Activated CD8-positive, alpha-beta T cell treated with anti-CD3 and anti-CD28 coated beads for 36 hours (primary cell): ENCODE measurements around the gene CTBP2. TPM values are rescaled to one million over a fixed set of nuclear protein-coding genes. Genes with fewer than 3 reads are reported as not detected.

Source experiments
- ATAC-seq: fragments of 200-7000 bp; cut with Tn5 transposase; one replicate; pipeline ENCODE4 v1.10.0; 2021; ENCODE audit warnings: mild to moderate bottlenecking, moderate library complexity
- CTCF ChIA-PET: fragments of 350-600 bp; sonication (Branson Sonifier 250); formaldehyde crosslinking; loops from one replicate; lab custom pipeline; 2021; ENCODE audit warnings: antibody characterized with exemption; lab: Charles Lee
- POLR2A ChIA-PET: fragments of 350-600 bp; sonication (Branson Sonifier 250); formaldehyde crosslinking; loops from one replicate; lab custom pipeline; 2021; ENCODE audit warnings: antibody characterized with exemption; lab: Charles Lee
- DNase-seq: peaks from one replicate; pipeline ENCODE4 v3.0.0-alpha.2; 2020
- H3K27ac Mint-ChIP-seq: one replicate; pipeline ENCODE4 v1.8.0; 2021; ENCODE audit warnings: mild to moderate bottlenecking, mixed read lengths
- H3K27me3 Mint-ChIP-seq: one replicate; pipeline ENCODE4 v1.8.0; 2021; ENCODE audit warnings: mixed read lengths
- H3K36me3 Mint-ChIP-seq: one replicate; pipeline ENCODE4 v1.8.0; 2021; ENCODE audit warnings: low read depth, mixed read lengths
- H3K4me1 Mint-ChIP-seq: one replicate; pipeline ENCODE4 v1.8.0; 2021; ENCODE audit warnings: low read depth, mixed read lengths
- H3K4me3 Mint-ChIP-seq: one replicate; pipeline ENCODE4 v1.8.0; 2021; ENCODE audit warnings: mild to moderate bottlenecking, moderate library complexity, mixed read lengths
- H3K9me3 Mint-ChIP-seq: one replicate; pipeline ENCODE4 v1.8.0; 2021; ENCODE audit warnings: mixed read lengths
- intact Hi-C: fragments of 100-400 bp; cut with micrococcal nuclease; formaldehyde crosslinking; loops from one replicate; pipeline ENCODE4 v1.10.0; 2022
- total RNA-seq, 2 experiments: library from RNA; stranded (reverse); gene quantifications; one replicate each; pipeline ENCODE4 v1.2.3, GENCODE V29; 2021
- TF ChIP-seq, protein P1 (sequence below): fragments of 200-600 bp; IDR thresholded peaks from one replicate; pipeline ENCODE4 v1.8.0; 2022; ENCODE audit warnings: antibody characterized with exemption, mild to moderate bottlenecking

CTBP2 gene
- total RNA-seq, 2 experiments from 2014 or later: 0.60 to 0.88 TPM

DNA sequence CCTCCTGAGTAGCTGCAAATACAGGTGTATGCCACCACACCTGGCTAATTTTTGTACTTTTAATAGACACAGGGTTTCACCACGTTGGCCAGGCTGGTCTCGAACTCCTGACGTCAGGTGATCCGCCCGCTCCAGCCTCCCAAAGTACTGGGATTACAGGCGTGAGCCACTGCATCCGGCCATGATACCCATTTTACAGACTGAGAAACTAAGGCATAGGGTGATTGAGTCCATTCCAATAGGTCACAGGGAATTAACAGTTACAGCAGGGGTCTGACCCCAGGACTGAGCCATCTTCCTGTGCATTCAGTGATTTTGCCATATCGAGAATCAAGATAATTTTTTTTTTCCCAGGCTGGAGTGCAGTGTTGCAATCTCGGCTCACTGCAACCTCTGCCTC is 12.3 kb upstream of the CTBP2 start:
- ATAC-seq (no peak), DNase-seq (no peak)
- ChIA-PET POLR2A (no interaction called here), CTCF (no interaction called here)
- intact Hi-C loops: no loop called here
- no peak overlapping the region for H3K27ac Mint-ChIP-seq
- no peaks in the 10 kb centered on the region for H3K9me3 Mint-ChIP-seq
- H3K36me3 Mint-ChIP-seq: no peaks in the 10 kb centered on the region
- H3K4me1 Mint-ChIP-seq: no peaks in the 10 kb centered on the region
- H3K4me3 Mint-ChIP-seq: no peak overlapping the region
- peaks cover 7% of the 10 kb centered on the region for H3K27me3 Mint-ChIP-seq
- TF ChIP-seq, protein P1, sequence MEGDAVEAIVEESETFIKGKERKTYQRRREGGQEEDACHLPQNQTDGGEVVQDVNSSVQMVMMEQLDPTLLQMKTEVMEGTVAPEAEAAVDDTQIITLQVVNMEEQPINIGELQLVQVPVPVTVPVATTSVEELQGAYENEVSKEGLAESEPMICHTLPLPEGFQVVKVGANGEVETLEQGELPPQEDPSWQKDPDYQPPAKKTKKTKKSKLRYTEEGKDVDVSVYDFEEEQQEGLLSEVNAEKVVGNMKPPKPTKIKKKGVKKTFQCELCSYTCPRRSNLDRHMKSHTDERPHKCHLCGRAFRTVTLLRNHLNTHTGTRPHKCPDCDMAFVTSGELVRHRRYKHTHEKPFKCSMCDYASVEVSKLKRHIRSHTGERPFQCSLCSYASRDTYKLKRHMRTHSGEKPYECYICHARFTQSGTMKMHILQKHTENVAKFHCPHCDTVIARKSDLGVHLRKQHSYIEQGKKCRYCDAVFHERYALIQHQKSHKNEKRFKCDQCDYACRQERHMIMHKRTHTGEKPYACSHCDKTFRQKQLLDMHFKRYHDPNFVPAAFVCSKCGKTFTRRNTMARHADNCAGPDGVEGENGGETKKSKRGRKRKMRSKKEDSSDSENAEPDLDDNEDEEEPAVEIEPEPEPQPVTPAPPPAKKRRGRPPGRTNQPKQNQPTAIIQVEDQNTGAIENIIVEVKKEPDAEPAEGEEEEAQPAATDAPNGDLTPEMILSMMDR: no peak

DNA sequence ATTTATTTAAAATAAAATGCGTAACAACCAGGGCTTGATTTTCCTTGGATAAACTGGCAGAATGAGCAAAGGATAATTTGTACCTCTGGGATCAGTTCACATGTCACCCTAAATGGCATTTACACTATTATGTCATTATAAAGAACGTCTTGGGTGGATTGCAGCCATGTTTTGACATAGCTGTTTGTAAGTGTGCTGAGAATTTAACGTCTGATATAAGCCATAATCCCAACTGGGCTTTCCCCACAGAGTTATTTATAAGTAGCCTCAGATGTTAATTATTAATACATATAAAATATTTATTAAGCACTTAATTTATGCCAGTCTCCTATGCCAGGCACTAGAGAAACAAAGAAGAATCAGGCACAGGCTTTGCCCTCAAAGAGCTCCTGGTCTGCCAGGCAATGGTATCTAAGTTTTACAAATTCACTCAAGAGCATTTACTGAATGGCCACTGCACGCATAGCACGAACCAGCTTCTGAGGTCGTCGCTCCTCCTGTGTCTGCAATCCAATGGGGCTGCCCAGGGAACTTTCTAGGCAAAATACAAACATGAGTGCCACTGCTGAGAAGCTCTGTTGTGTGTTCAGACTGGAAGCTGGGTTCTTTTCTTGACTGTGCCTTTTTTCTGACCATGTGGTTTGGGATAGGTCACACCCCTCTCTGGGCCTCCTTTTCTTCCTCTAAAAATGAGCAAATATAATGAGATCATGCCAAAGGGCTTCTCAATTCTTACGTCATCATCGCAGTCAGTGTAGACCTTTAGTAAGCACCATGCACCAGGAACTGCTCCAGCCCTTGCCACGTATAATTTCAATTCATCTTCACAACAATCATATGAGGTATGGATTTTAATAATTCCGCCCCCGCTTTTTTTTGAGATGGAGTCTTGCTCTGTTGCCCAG is 11.3 kb upstream of the CTBP2 start:
- Mint-ChIP-seq H3K27me3 (peaks cover 7% of the 10 kb centered on the region), H3K27ac (no peak overlapping the region), H3K4me1 (no peaks in the 10 kb centered on the region), H3K4me3 (no peak overlapping the region), H3K36me3 (no peaks in the 10 kb centered on the region), H3K9me3 (no peaks in the 10 kb centered on the region)
- TF ChIP-seq, protein P1: no peak
- CTCF ChIA-PET: no interaction called here
- POLR2A ChIA-PET: interaction anchor here (0.7 kb wide), 2 partner anchors 77 to 419 kb away, joined by 3 read pairs; no protein-coding TSS in a partner anchor
- ATAC-seq (no peak), DNase-seq (no peak)
- intact Hi-C loops: no loop called here

DNA sequence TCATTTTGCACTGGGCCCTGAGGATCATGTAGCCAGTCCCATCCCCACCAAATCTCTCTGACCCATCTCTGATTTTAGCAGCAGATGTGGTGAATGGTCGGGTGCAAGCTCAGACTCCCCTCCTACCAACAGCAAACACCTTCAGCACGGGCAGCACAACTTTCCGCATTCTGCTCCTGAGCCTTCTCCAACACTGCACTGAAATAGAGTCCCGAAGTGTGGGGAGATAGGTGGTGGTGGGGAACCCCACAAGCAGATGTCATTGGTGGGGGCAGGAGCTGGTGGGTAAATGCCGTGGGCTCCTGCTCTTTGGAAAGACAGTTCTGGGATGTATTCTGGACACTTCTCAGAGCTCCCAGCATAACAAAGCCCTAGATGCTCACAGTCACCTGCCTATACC is 9.6 kb upstream of the CTBP2 start:
- Mint-ChIP-seq H3K36me3 (no peaks in the 10 kb centered on the region), H3K27ac (no peak overlapping the region), H3K4me3 (no peak overlapping the region), H3K9me3 (no peaks in the 10 kb centered on the region), H3K27me3 (peaks cover 7% of the 10 kb centered on the region), H3K4me1 (no peaks in the 10 kb centered on the region)
- DNase-seq (no peak), ATAC-seq (no peak)
- intact Hi-C loops: no loop called here
- CTCF ChIA-PET: no interaction called here
- TF ChIP-seq, protein P1: no peak
- POLR2A ChIA-PET: no interaction called here

DNA sequence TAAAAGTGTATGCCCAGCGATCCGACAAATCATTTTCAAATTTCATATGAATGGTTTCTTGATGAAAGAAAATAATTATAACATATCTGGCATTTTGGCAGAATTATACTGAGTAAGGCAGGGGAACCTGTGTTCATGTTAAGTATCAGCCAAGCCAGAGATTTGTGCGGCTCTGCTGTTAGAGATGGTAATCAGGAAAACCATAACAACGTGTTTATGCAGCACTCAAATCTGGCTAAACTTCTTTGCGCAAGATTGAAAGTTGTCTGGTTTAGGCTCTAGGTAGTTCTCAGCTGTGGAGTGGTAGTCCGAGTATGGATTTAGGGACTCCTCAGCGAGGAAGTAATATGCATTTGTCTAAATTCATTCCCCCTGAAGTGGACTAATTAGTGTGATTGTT is 8.9 kb upstream of the CTBP2 start:
- TF ChIP-seq, protein P1: no peak
- DNase-seq (no peak), ATAC-seq (no peak)
- POLR2A ChIA-PET: no interaction called here
- no peaks in the 10 kb centered on the region for H3K4me1 Mint-ChIP-seq
- no peaks in the 10 kb centered on the region for H3K36me3 Mint-ChIP-seq
- H3K9me3 Mint-ChIP-seq: no peaks in the 10 kb centered on the region
- intact Hi-C loops: no loop called here
- H3K27ac Mint-ChIP-seq: no peak overlapping the region
- H3K4me3 Mint-ChIP-seq: no peak overlapping the region
- peaks cover 6% of the 10 kb centered on the region for H3K27me3 Mint-ChIP-seq
- CTCF ChIA-PET: no interaction called here

DNA sequence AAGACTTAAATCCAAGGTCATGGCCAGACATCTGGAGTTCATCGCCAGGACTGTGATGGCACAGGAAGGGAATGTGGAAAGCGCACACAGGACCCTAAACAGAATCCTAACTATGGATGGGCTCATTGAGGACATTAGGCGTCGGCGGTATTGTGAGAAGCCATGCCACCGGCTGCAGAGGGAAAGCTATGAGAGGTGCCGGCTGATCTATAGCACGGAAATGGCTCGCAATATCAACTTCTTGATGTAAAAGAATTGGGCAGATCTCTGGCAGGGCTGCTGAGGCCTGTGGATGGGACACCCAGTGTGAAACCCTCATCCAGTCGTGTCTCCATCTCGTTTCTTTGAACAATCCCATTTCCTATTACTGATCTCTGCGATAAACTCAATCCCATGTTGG is 6.3 kb upstream of the CTBP2 start:
- DNase-seq (no peak), ATAC-seq (no peak)
- Mint-ChIP-seq H3K27me3 (peaks cover 8% of the 10 kb centered on the region), H3K9me3 (no peaks in the 10 kb centered on the region), H3K27ac (no peak overlapping the region), H3K36me3 (no peaks in the 10 kb centered on the region), H3K4me3 (no peak overlapping the region), H3K4me1 (no peaks in the 10 kb centered on the region)
- ChIA-PET CTCF (no interaction called here), POLR2A (no interaction called here)
- TF ChIP-seq, protein P1: no peak
- intact Hi-C loops: no loop called here
